Measurements from ENCODE around the gene LIMK1.
"Not testable (repeated sequence)": the region's sequence is repeated elsewhere in the genome, so short reads cannot be mapped to it uniquely, and the experiment has no call there.

The LIMK1 gene

DNA sequence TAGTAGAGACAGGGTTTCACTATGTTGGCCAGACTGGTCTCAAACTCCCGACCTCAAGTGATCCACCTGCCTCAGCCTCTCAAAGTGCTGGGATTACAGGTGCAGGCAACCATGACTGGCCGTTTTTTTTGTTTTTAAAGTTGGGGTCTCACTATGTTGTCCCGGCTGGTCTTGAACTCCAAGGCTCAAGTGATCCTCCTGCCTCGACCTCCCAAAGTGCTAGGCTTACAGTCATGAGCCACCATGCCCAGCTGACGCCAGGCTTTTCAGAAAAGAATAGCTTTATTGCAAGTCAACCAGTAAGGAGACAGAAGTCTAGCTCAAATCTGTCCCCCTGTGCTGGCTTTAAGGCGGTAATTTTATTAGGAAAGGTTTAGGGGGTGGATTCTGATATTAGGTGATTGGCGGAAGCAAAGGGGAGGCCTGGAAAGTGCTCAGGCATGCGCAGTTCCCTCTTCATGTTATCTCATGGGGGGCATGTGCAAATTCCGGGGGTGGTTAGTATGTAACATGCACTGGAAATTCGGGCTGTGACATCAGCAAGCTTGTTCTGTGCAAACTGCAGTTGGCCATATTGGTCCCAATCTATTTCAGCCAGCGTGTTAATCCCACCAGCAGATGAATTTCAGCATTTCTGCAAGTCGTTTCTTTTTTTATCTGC is 42.7 kb downstream of the LIMK1 start:
- DNase-seq, result no peak

DNA sequence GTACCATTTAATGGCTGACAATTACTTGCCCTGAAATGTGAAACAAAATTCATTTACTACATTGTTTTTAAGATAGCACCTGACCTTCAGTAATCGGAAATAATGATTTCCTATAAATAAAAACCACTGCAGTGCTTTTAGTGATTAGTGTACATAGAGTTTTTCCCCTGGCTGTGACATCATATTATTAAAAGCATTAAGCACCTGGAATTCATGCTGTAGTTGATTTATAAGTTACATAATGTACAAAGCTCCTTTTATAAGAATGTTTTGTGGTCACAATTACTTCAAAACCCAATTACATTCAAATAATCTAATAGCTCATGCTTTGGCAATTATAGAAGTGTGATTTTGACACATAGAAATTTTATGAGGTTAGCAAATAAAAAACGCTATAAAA is 46.3 kb downstream of the LIMK1 start:
- no peak for DNase-seq

- no peak for DNase-seq
Measured at GRCh38 chr7:74130518-74130917, 46.9 kb downstream of the LIMK1 start.

GRCh38 chr7:74134117-74134620 is 50.6 kb downstream of the LIMK1 start:
- no peak for DNase-seq

DNA sequence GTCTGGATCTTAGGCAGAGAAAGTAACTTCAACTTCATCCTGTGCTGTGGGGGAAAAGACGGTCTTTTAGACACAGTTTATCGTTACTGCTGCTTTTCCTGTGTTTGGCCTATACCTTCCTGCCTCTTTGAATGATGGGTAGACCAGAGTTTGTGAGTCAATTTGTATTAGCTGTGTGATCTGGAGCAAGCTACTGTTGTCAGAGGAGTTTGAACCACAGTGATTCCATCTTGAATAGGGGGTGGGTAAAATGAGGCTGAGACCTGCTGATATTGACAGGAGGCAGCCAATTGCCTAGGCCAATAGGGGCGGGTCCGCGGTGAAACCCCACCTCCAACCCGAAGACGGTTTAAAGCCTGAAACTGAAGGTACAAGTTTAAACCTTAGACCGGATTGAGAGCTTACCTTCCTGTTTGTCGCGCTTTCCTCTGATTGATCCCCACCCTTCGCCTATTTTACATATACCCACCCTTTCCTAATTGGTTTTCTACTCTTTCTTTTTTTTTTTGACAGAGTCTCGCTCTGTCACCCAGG is 54.8 kb downstream of the LIMK1 start:
- DNase-seq, result no peak

- DNase-seq, result no peak
Measured at GRCh38 chr7:74138945-74139843, 55.6 kb downstream of the LIMK1 start.

DNA sequence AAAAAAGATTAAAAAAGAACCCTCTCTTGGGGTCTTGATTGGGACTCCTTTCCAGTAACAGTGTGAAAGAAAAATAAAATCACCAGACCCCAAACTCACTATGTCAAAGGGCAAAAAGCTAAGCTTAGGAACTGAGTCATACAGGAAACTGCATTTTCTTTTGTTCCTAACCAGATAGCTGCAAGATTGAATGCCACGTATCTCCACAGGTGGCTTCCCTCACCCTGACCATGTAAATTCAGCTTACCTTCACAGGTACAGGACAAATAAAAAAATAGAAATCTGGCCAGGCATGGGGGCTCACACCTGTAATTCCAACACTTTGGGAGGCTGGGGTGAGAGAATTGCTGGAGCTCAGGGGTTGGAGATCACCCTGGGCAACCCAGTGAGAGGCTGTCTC is 58.1 kb downstream of the LIMK1 start:
- DNase-seq, result no peak

DNA sequence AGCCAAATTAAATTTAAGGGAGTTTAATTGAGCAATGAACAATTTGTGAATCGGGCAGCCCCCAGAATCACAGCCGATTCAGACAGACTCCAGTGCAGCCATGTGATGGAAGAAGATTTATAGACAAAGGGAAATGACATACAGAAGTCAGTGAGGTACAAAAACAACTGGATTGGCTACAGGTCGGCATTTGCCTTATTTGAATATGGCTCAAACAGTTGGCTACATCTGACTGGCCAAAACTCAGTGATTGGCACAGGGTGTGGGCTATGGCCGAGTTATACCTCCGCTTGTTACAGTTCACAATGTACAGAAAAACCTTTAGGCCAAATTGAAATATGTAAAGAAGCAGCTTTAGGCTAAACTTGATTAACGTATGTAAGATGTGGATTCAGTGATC is 59.8 kb downstream of the LIMK1 start:
- DNase-seq, result no peak

DNA sequence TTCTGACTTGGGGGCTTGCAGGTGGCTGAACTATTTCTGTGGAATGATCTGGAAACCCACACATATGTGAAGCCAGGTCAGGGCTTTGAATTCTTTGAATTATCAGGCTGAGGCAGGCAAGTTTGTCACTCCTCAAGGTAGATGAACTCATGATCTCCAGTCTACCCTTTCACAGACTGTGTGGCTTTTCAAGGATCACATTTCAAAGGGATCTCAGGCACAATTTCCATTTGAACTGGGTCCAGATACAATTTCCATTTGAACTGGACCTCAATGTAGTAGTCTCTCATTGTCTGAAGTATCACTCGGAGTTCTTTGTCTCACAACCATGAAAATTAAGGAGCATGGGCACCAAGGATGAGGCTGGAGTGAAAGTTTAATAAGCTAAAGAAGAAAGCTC is 64.9 kb downstream of the LIMK1 start:
- DNase-seq, result no peak

GRCh38 chr7:74149071-74149470 is 65.5 kb downstream of the LIMK1 start:
- no peak for DNase-seq

- DNase-seq, result no peak
Measured at GRCh38 chr7:74149603-74150002, 66.0 kb downstream of the LIMK1 start.

DNA sequence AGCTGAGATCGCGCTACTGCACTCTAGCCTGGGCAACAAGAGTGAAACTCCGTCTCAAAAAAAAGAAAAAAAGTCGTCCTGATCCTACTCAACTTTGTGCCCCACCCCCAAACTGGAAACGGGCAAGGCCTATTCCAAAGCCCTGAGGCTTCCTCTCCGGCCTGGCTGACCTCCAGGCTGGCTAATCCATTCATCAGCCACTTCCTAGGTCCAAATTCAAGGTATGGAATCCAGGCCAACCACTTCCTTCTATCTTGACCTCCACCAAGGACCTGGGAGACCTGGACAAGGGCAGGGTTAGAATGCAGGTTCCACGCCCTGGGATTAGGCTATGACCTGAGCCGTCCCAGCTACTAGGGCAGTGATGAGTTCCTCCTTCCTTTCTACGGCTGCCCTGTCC is 70.1 kb downstream of the LIMK1 start:
- no peak for DNase-seq

GRCh38 chr7:74155810-74156395 is 72.3 kb downstream of the LIMK1 start:
- no peak for DNase-seq

DNA sequence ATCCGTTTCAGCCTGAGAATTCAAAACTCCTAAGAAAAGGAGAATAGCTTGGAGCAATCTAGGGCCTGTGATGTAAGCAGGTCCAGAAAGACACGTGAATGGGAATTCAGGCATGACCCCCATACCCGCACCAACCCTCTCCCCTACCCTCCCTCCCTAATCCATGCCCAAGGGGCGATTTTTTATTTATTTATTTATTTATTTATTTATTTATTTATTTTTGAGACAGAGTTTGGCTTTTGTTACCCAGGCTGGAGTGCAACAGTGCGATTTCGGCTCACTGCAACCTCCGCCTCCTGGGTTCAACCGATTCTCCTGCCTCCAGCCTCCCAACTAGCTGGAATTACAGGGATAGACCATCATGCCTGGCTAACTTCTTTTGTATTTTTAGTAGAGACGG is 74.0 kb downstream of the LIMK1 start:
- DNase-seq, result no peak

DNA sequence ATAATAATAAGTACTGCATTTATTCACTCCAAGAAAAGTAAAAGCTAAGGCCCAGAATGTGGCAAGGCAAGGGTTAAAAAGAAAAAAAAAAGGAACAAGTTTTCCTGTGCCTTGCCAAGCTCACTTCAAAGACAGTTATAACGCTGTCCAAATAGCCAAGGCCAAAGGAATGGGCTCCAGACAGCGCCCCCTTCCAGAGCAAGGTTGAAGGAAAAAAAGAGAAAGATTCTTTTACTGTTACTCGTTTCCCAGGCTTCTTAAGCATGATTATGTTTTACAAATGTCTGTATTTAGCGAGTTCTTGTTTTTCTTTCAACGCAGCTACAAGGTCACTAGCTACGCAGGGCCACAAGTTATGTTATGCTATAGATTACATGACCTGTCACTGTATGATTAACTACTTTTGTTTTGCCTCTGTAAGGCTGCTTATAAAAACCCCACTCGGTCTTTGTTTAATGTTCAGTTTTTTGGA is 81.4 kb downstream of the LIMK1 start:
- DNase-seq, result no peak

- no peak for DNase-seq
Measured at GRCh38 chr7:74165867-74166593, 82.4 kb downstream of the LIMK1 start.

GRCh38 chr7:74167324-74167723 is 83.7 kb downstream of the LIMK1 start:
- not testable (repeated sequence) for DNase-seq
